Urinary bladder (tissue), 4 donors: ENCODE results near the gene COLEC12. TPM values are rescaled to one million over a fixed set of nuclear protein-coding genes. Genes with fewer than 3 reads are reported as not detected.

Experiments
- DNase-seq: peaks from one replicate; pipeline ENCODE4 v3.0.0-alpha.2; 2015; ENCODE audit errors: extremely low spot score
- H3K27ac ChIP-seq: one replicate; pipeline ENCODE4 v1.5.1; 2013; ENCODE audit warnings: low read depth, mild to moderate bottlenecking, moderate library complexity
- H3K36me3 ChIP-seq: one replicate; pipeline ENCODE4 v1.6.1; 2013; ENCODE audit warnings: mild to moderate bottlenecking, moderate library complexity; ENCODE audit not compliant: insufficient read depth
- H3K4me1 ChIP-seq: one replicate; pipeline ENCODE4 v1.6.1; 2013; ENCODE audit warnings: mild to moderate bottlenecking, moderate library complexity; ENCODE audit not compliant: insufficient read depth
- H3K4me3 ChIP-seq: one replicate; pipeline ENCODE4 v1.5.1; 2013; ENCODE audit warnings: low read depth, low read length
- WGBS: extraction: QIAGEN DNeasy Blood & Tissue Kit; methylation state at CpG from one replicate; pipeline ENCODE4 v1.1.7; 2013; 5-methylcytosine and 5-hydroxymethylcytosine counted together
- polyA plus RNA-seq: library from polyadenylated mRNA; stranded (reverse); fragments of 200-250 nt; gene quantifications from one replicate; pipeline ENCODE4 v1.2.3, GENCODE V29; 2013
- total RNA-seq: library from RNA; depleted of rRNA; stranded (reverse); fragments of >200 nt; gene quantifications from one replicate; pipeline ENCODE4 v1.2.3, GENCODE V29; 2014
- donor health status: healthy with polysubstance abuse.
- donor health status: healthy.

The COLEC12 gene
- total and polyA plus RNA-seq, 2 donors = 31.9 to 92.7 TPM

- H3K4me1 ChIP-seq = no peaks in the 10 kb centered on the region
- under 1% methylated on average over 69 of the region's 69 CpGs for WGBS
- no peaks in the 10 kb centered on the region for H3K36me3 ChIP-seq
- peak within 1 kb of the TSS; percentile 94 for H3K4me3 ChIP-seq
- peak within 1 kb of the TSS; percentile 82 for H3K27ac ChIP-seq
- DNase-seq = peak; percentile 83
Measured at GRCh38 chr18:267688-268552, 232.6 kb downstream of the COLEC12 start, which contains the start of gene THOC1. Gene THOC1, minus strand, starts transcription at chr18:268047. Its CDS starts 28 bp downstream, at chr18:268019.

GRCh38 chr18:267380-267687 lies 233.2 kb downstream of the COLEC12 start:
- Histone ChIP-seq H3K4me3 (peak overlapping the region; percentile 94), H3K36me3 (no peaks in the 10 kb centered on the region), H3K4me1 (no peaks in the 10 kb centered on the region), H3K27ac (peak overlapping the region; percentile 40)
- under 1% methylated on average over 9 of the region's 9 CpGs for WGBS
- DNase-seq = peak; percentile 6

Other genes with a start within 250 kb of the COLEC12 start
- gene THOC1, start 232.7 kb downstream of the COLEC12 start, total RNA-seq = 166 TPM
- gene THOC1, start 232.7 kb downstream of the COLEC12 start, polyA plus RNA-seq = 15.4 TPM
- not detected for gene CETN1, start 79.7 kb upstream of the COLEC12 start, total RNA-seq
- not detected for gene CETN1, start 79.7 kb upstream of the COLEC12 start, polyA plus RNA-seq
- 3.2 TPM for gene CLUL1, start 96.3 kb upstream of the COLEC12 start, total RNA-seq
- 0.15 TPM for gene CLUL1, start 96.3 kb upstream of the COLEC12 start, polyA plus RNA-seq
- gene TYMS, start 157.0 kb upstream of the COLEC12 start, total RNA-seq = 31.4 TPM
- gene TYMS, start 157.0 kb upstream of the COLEC12 start, polyA plus RNA-seq = 2.2 TPM
- 53.0 TPM for gene ENOSF1, start 211.9 kb upstream of the COLEC12 start, total RNA-seq
- 26.3 TPM for gene ENOSF1, start 211.9 kb upstream of the COLEC12 start, polyA plus RNA-seq